Esophagus muscularis mucosa (tissue), 4 donors: Measurements from ENCODE around the gene ADISSP. TPM values are rescaled to one million over a fixed set of nuclear protein-coding genes. Genes with fewer than 3 reads are reported as not detected.

Experiments used
- DNase-seq: peaks from one replicate; pipeline ENCODE4 v3.0.0-alpha.2; 2017; ENCODE audit errors: extremely low spot score
- H3K27ac ChIP-seq, 4 donors: fragments of 200-600 bp; sonication (generic); replicated peaks in 1 of 4; 1 replicate in 3 of 4; 2 replicates in 1 of 4; pipeline ENCODE4 v1.5.1; 2016 to 2019; ENCODE audit warnings: mild to moderate bottlenecking in 1 of 4
- H3K27me3 ChIP-seq, 4 donors: fragments of 200-600 bp; sonication (generic); one replicate each; pipeline versions ENCODE4 v1.5.1 to v1.6.0; 2016 to 2019
- H3K36me3 ChIP-seq, 4 donors: fragments of 200-600 bp; sonication (generic); one replicate each; pipeline ENCODE4 v1.5.1; 2016 to 2019
- H3K4me1 ChIP-seq, 4 donors: fragments of 200-600 bp; sonication (generic); one replicate each; pipeline ENCODE4 v1.5.1; 2016 to 2019
- H3K4me3 ChIP-seq, 4 donors: fragments of 200-600 bp; sonication (generic); 1 replicate in 2 of 4; 2 replicates in 2 of 4; pipeline ENCODE4 v1.5.1; 2016 to 2019; ENCODE audit warnings: mild to moderate bottlenecking in 4 of 4, moderate library complexity in 1 of 4
- H3K9me3 ChIP-seq, 4 donors: fragments of 200-600 bp; sonication (generic); 1 replicate in 3 of 4; 2 replicates in 1 of 4; pipeline ENCODE4 v1.5.1; 2016 to 2019
- CTCF ChIP-seq, 3 experiments: fragments of 200-600 bp in 2 of 3; fragments of 450-650 bp in 1 of 3; sonication (generic) in 2 of 3; IDR thresholded peaks; one replicate each; pipeline ENCODE4 v1.5.1; 2017 to 2019; ENCODE audit warnings: antibody characterized with exemption in 3 of 3, mild to moderate bottlenecking in 2 of 3, moderate library complexity in 1 of 3
- EP300 ChIP-seq: sonication (generic); formaldehyde crosslinking; IDR thresholded peaks from one replicate; pipeline ENCODE4 v1.6.1; 2017; ENCODE audit warnings: antibody characterized with exemption
- POLR2A ChIP-seq: fragments of 450-650 bp; IDR thresholded peaks from one replicate; pipeline ENCODE4 v1.6.1; 2017; ENCODE audit warnings: antibody characterized with exemption, moderate library complexity, mild to moderate bottlenecking, low read depth
- POLR2AphosphoS5 ChIP-seq, 2 donors: sonication (generic); formaldehyde crosslinking; IDR thresholded peaks; one replicate each; pipeline ENCODE4 v1.6.1; 2017; ENCODE audit warnings: antibody characterized with exemption in 2 of 2
- WGBS: methylation state at CpG from one replicate; pipeline ENCODE4 v1.1.5; 2018; 5-methylcytosine and 5-hydroxymethylcytosine counted together
- intact Hi-C: fragments of 100-400 bp; cut with DNase I; formaldehyde crosslinking; loops from one replicate; pipeline ENCODE4 v1.15.1; 2023
- total RNA-seq, 4 donors: library from RNA; depleted of rRNA; stranded (reverse); fragments of >200 nt; gene quantifications; one replicate each; pipeline versions ENCODE4 v1.1.0 to v1.2.1, GENCODE V29; 2016

ADISSP gene
- total RNA-seq, 4 donors from 2014 or later, result 56.5 to 96.1 (median 73.6) TPM

- peaks cover 29 to 51% (median 41%) of the 10 kb centered on the region in 4 donors for H3K4me1 ChIP-seq
- WGBS, result 59% methylated on average over 4 of the region's 7 CpGs
- peaks cover 0 to 6% (median 0%) of the 10 kb centered on the region in 4 donors for H3K27me3 ChIP-seq
- no peak overlapping the region for H3K4me3 ChIP-seq
- TF ChIP-seq CTCF (IDR thresholded peaks at IDR 0.05) (no peak), POLR2A (no peak), POLR2AphosphoS5 (IDR thresholded peaks at IDR 0.05) (no peak), EP300 (no peak)
- DNase-seq, result no peak
- H3K27ac ChIP-seq, result peak overlapping the region in 3 of 4 donors; percentile 61 to 73 (median 63)
- H3K9me3 ChIP-seq, result no peaks in the 10 kb centered on the region
- intact Hi-C loops, result no loop called here
- peaks cover 0 to 64% (median 2%) of the 10 kb centered on the region in 4 donors for H3K36me3 ChIP-seq
Measured at GRCh38 chr20:3739926-3740451, 27.6 kb downstream of the ADISSP start.

- 67% methylated on average over 16 of the region's 19 CpGs for WGBS
- H3K27ac ChIP-seq, result peak overlapping the region in 3 of 4 donors; percentile 61 to 73 (median 63)
- intact Hi-C loops, result no loop called here
Measured at GRCh38 chr20:3739054-3739925, 28.3 kb downstream of the ADISSP start.

GRCh38 chr20:3738111-3739053 lies 29.2 kb downstream of the ADISSP start:
- 73% methylated on average over 10 of the region's 11 CpGs for WGBS

More at GRCh38 chr20:3739054-3739925, 28.3 kb downstream of the ADISSP start:
- H3K27me3 ChIP-seq, result no peaks in the 10 kb centered on the region
- peak; percentile 48 to 55 for TF ChIP-seq POLR2AphosphoS5 (IDR thresholded peaks at IDR 0.05)
- TF ChIP-seq CTCF (IDR thresholded peaks at IDR 0.05), result no peak
- TF ChIP-seq POLR2A, result no peak
- TF ChIP-seq EP300, result no peak
- H3K4me1 ChIP-seq, result peaks cover 26 to 51% (median 37%) of the 10 kb centered on the region in 4 donors
- H3K9me3 ChIP-seq, result no peaks in the 10 kb centered on the region
- DNase-seq, result no peak
- no peak overlapping the region for H3K4me3 ChIP-seq
- peaks cover 0 to 57% (median 2%) of the 10 kb centered on the region in 4 donors for H3K36me3 ChIP-seq

More at GRCh38 chr20:3738111-3739053, 29.2 kb downstream of the ADISSP start:
- Histone ChIP-seq H3K36me3 (peaks cover 0 to 48% (median 0%) of the 10 kb centered on the region in 4 donors), H3K27ac (no peak overlapping the region), H3K9me3 (no peaks in the 10 kb centered on the region), H3K27me3 (peaks cover 0 to 7% (median 0%) of the 10 kb centered on the region in 4 donors), H3K4me1 (peaks cover 33 to 57% (median 43%) of the 10 kb centered on the region in 4 donors), H3K4me3 (no peak overlapping the region)
- TF ChIP-seq CTCF (IDR thresholded peaks at IDR 0.05) (no peak), POLR2A (no peak), EP300 (no peak), POLR2AphosphoS5 (IDR thresholded peaks at IDR 0.05) (no peak)
- intact Hi-C loops, result no loop called here
- DNase-seq, result no peak
